ENCODE measurements around the gene YAP1.

YAP1 gene

GRCh38 chr11:102205805-102206204 lies 95.6 kb downstream of the YAP1 start:
- no peak overlapping the region for H2AFZ ChIP-seq (ENCODE audit: low read depth)
- TF ChIP-seq, protein P1, sequence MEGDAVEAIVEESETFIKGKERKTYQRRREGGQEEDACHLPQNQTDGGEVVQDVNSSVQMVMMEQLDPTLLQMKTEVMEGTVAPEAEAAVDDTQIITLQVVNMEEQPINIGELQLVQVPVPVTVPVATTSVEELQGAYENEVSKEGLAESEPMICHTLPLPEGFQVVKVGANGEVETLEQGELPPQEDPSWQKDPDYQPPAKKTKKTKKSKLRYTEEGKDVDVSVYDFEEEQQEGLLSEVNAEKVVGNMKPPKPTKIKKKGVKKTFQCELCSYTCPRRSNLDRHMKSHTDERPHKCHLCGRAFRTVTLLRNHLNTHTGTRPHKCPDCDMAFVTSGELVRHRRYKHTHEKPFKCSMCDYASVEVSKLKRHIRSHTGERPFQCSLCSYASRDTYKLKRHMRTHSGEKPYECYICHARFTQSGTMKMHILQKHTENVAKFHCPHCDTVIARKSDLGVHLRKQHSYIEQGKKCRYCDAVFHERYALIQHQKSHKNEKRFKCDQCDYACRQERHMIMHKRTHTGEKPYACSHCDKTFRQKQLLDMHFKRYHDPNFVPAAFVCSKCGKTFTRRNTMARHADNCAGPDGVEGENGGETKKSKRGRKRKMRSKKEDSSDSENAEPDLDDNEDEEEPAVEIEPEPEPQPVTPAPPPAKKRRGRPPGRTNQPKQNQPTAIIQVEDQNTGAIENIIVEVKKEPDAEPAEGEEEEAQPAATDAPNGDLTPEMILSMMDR (conservative IDR thresholded peaks at IDR 0.05; ENCODE audit: low read depth, low read length) = no peak
- H3K36me3 ChIP-seq (ENCODE audit: insufficient read depth) = no peaks in the 10 kb centered on the region
- H4K20me1 ChIP-seq (ENCODE audit: insufficient read depth) = no peaks in the 10 kb centered on the region
- H3K27me3 ChIP-seq (ENCODE audit: insufficient read depth, low read depth) = no peaks in the 10 kb centered on the region
- H3K4me3 ChIP-seq (IDR thresholded peaks at IDR 0.05; ENCODE audit: insufficient read depth, low read depth, low read length) = no peak overlapping the region
- no peak overlapping the region for H3K4me2 ChIP-seq
- no peak overlapping the region for H3K9ac ChIP-seq
- H3K79me2 ChIP-seq (ENCODE audit: insufficient read depth, low read depth) = no peaks in the 10 kb centered on the region
- H3K27ac ChIP-seq = no peak overlapping the region
- H3K4me1 ChIP-seq (ENCODE audit: low read depth, poor library complexity, severe bottlenecking) = no peaks in the 10 kb centered on the region

GRCh38 chr11:102208835-102209234 lies 98.6 kb downstream of the YAP1 start:
- TF ChIP-seq, protein P1 (conservative IDR thresholded peaks at IDR 0.05; ENCODE audit: low read depth, low read length) = no peak
- Histone ChIP-seq H3K27ac (no peak overlapping the region), H3K9ac (no peak overlapping the region), H3K4me3 (IDR thresholded peaks at IDR 0.05; ENCODE audit: insufficient read depth, low read depth, low read length) (no peak overlapping the region), H4K20me1 (ENCODE audit: insufficient read depth) (no peaks in the 10 kb centered on the region), H3K79me2 (ENCODE audit: insufficient read depth, low read depth) (no peaks in the 10 kb centered on the region), H2AFZ (ENCODE audit: low read depth) (no peak overlapping the region), H3K4me2 (no peak overlapping the region), H3K27me3 (ENCODE audit: insufficient read depth, low read depth) (no peaks in the 10 kb centered on the region), H3K4me1 (ENCODE audit: low read depth, poor library complexity, severe bottlenecking) (no peaks in the 10 kb centered on the region), H3K36me3 (ENCODE audit: insufficient read depth) (no peaks in the 10 kb centered on the region)

DNA sequence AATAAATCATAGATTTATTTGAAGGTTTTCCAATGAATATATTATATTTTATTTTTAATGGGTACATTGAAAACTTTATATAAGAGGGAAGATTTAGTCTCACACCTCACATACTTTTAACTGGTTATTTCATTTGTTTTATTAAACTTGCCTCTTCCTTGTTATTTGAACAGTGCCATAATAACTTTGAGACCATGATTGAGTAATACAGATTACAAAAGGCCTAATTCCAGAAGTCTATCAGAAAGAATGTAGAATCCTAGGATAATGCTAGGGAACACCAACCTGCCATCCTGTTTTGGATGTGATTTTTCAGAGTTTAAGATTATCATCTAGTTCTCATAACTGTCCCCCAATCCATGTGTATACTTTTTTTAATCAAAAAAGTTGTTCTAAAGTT lies 104.4 kb downstream of the YAP1 start:
- TF ChIP-seq, protein P1 (conservative IDR thresholded peaks at IDR 0.05; ENCODE audit: low read depth, low read length) = no peak
- Histone ChIP-seq H3K4me1 (ENCODE audit: low read depth, poor library complexity, severe bottlenecking) (no peaks in the 10 kb centered on the region), H3K79me2 (ENCODE audit: insufficient read depth, low read depth) (no peaks in the 10 kb centered on the region), H3K4me3 (IDR thresholded peaks at IDR 0.05; ENCODE audit: insufficient read depth, low read depth, low read length) (no peak overlapping the region), H3K36me3 (ENCODE audit: insufficient read depth) (no peaks in the 10 kb centered on the region), H3K4me2 (no peak overlapping the region), H3K27ac (no peak overlapping the region), H2AFZ (ENCODE audit: low read depth) (no peak overlapping the region), H4K20me1 (ENCODE audit: insufficient read depth) (no peaks in the 10 kb centered on the region), H3K9ac (no peak overlapping the region), H3K27me3 (ENCODE audit: insufficient read depth, low read depth) (no peaks in the 10 kb centered on the region)

DNA sequence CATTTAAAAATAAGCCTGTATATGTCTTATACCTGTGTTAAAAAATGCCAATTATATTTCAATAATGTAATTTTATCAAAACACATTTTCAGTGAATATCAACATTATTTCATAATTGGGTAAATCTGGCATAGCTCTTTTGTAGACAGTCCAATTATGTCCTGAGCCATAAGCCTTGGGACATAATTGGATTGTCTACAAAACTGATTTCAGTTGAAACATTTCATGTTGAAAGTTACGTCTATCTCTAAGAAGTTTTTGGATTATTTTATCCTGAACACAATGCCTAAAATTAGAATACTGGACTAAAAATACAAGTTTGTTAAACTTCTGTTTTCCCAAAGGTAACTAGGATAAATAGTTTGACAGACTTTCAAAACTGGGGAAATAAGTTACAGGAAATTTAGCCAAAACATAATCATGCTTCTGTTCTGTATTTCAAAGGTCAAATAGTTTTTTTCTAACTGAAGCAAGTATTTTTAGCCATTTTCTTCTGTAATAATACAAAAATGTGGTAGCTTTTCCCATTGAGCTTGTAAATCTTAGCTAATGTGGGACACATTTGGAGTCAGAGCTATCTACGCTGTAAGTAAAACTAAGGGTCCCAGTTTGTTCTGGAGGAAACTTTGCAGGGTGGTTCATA lies 106.3 kb downstream of the YAP1 start:
- Histone ChIP-seq H3K27me3 (ENCODE audit: insufficient read depth, low read depth) (no peaks in the 10 kb centered on the region), H3K79me2 (ENCODE audit: insufficient read depth, low read depth) (no peaks in the 10 kb centered on the region), H3K27ac (no peak overlapping the region), H3K4me3 (IDR thresholded peaks at IDR 0.05; ENCODE audit: insufficient read depth, low read depth, low read length) (no peak overlapping the region), H2AFZ (ENCODE audit: low read depth) (no peak overlapping the region), H3K4me1 (ENCODE audit: low read depth, poor library complexity, severe bottlenecking) (no peaks in the 10 kb centered on the region), H3K36me3 (ENCODE audit: insufficient read depth) (no peaks in the 10 kb centered on the region), H4K20me1 (ENCODE audit: insufficient read depth) (no peaks in the 10 kb centered on the region), H3K4me2 (no peak overlapping the region), H3K9ac (no peak overlapping the region)
- TF ChIP-seq, protein P1 (conservative IDR thresholded peaks at IDR 0.05; ENCODE audit: low read depth, low read length) = no peak

Data from KMS-11 (cell line).